ENCODE data around the gene CALD1. TPM values are rescaled to one million over a fixed set of nuclear protein-coding genes. Genes with fewer than 3 reads are reported as not detected.

CALD1 gene
- total RNA-seq, 1 experiment from 2014 or later, result 107 TPM

- Histone ChIP-seq H2BK120ac (ENCODE audit: low read depth, low read length, poor library complexity, severe bottlenecking) (no peak overlapping the region), H4K91ac (ENCODE audit: insufficient read length, low read depth, low read length) (no peak overlapping the region), H4K5ac (ENCODE audit: insufficient read length, low read depth, low read length) (no peak overlapping the region), H2BK5ac (ENCODE audit: insufficient read length, low read length) (no peak overlapping the region), H3K79me2 (ENCODE audit: insufficient read depth, low read length) (no peaks in the 10 kb centered on the region), H3K23ac (ENCODE audit: insufficient read length, low read depth, low read length) (no peak overlapping the region), H3K9me3 (ENCODE audit: control insufficient read depth, low read depth, low read length) (no peaks in the 10 kb centered on the region), H4K8ac (replicated peaks; ENCODE audit: insufficient read length, low read depth, low read length) (no peak overlapping the region), H3T11ph (ENCODE audit: low read length) (no peak overlapping the region), H4K20me1 (ENCODE audit: control insufficient read depth, insufficient read depth, insufficient read length) (no peaks in the 10 kb centered on the region), H3K27me3 (ENCODE audit: insufficient read depth, low read length) (no peaks in the 10 kb centered on the region), H3K23me2 (ENCODE audit: insufficient read length, low read depth, low read length, poor library complexity, severe bottlenecking) (no peaks in the 10 kb centered on the region), H3K56ac (ENCODE audit: insufficient read length, low read depth, low read length) (no peak overlapping the region), H2BK15ac (ENCODE audit: low read depth, low read length) (no peak overlapping the region), H3K18ac (ENCODE audit: insufficient read length, low read depth, low read length) (no peak overlapping the region), H3K4me1 (ENCODE audit: insufficient read depth, low read length) (peaks cover 9% of the 10 kb centered on the region; the same call in 1 of the 2 replicates), H2BK20ac (ENCODE audit: low read depth, low read length, poor library complexity, severe bottlenecking) (no peak overlapping the region), H2AK5ac (ENCODE audit: insufficient read length, low read length) (no peak overlapping the region), H3K9ac (ENCODE audit: extremely low read depth, insufficient read length, low read length) (no peak overlapping the region), H3K14ac (ENCODE audit: insufficient read depth, low read length) (no peak overlapping the region), H3K27ac (ENCODE audit: insufficient read length, low read depth, low read length) (no peak overlapping the region), H2BK12ac (ENCODE audit: insufficient read length, low read depth, low read length) (no peak overlapping the region), H3K4me2 (ENCODE audit: insufficient read depth, insufficient read length, low read length) (no peak overlapping the region), H3K79me1 (ENCODE audit: insufficient read depth, low read depth, low read length, poor library complexity, severe bottlenecking) (no peaks in the 10 kb centered on the region), H2AFZ (ENCODE audit: low read length) (no peak overlapping the region), H3K4ac (ENCODE audit: low read depth, low read length) (no peak overlapping the region)
- H3K9me3 Mint-ChIP-seq, result no peaks in the 10 kb centered on the region
- no peaks in the 10 kb centered on the region for H3K27me3 Mint-ChIP-seq (ENCODE audit: low read depth)
- TF ChIP-seq CTCF (conservative IDR thresholded peaks at IDR 0.05), result no peak
- no peak overlapping the region for H3K27ac Mint-ChIP-seq
- no peak for DNase-seq
- H3K4me3 Mint-ChIP-seq, result no peak overlapping the region
- H3K36me3 Mint-ChIP-seq (ENCODE audit: insufficient read depth in 1 of 3, low read depth in 3 of 3), result no peaks in the 10 kb centered on the region
- no CpG with 5 or more reads among the region's 5 CpGs for WGBS (ENCODE audit: extremely low coverage, insufficient read length, low lambda C conversion rate)
- peaks cover 26 to 30% of the 10 kb centered on the region in 2 experiments for H3K4me1 Mint-ChIP-seq
These were observed 32.1 kb upstream of the CALD1 start for GRCh38 chr7:134747326-134747725.

Measured in H9 (cell line).